Anterior cingulate cortex (tissue), 58 donors: ENCODE data around the gene ZNF444.

Experiments
- DNase-seq, 58 donors: peaks; one replicate each; lab custom pipeline; 2025; lab: John Stamatoyannopoulos, UW

The ZNF444 gene

DNA sequence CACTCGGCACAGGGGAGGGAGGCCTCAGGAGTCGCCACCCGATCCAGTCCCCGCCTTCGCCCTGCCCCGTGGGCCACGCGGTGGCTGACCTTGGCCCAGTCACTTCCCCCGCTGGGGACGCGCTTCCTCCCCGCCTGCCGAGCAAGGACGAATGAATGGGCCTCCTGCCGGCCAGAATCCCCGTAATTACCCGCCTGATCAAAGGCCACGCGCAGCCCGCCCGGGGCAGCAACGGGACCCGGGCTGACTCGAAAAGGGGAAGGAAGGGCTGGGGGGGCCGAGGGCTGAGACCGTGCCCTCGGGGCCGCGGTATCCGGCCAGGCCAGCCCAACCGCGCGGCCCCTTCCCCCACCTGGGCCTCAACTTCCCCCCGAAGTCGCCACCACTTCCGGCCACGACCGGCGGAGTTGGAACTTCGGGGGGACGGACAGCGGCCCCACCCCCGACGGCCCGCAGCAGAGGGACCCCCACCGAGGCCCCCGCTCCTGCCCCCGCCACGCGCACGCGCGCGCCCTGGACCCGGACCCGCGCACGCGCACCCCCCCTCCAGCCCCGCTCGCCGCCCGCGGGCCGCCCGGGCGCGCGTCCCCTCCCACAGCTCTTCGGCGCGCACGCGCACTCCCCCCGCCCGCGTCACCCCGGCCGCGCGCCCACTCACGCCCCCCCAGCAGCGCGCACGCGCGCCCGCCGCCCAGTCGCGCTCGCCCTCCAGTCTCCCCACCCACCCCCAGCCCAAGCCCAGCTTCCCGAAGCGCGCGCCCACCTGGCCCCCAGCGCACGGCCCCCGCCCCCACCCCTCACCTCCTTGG, 20.5 kb upstream of the ZNF444 start:
- peak in 50 of 58 donors; percentile 10 to 87 (median 71) for DNase-seq

DNA sequence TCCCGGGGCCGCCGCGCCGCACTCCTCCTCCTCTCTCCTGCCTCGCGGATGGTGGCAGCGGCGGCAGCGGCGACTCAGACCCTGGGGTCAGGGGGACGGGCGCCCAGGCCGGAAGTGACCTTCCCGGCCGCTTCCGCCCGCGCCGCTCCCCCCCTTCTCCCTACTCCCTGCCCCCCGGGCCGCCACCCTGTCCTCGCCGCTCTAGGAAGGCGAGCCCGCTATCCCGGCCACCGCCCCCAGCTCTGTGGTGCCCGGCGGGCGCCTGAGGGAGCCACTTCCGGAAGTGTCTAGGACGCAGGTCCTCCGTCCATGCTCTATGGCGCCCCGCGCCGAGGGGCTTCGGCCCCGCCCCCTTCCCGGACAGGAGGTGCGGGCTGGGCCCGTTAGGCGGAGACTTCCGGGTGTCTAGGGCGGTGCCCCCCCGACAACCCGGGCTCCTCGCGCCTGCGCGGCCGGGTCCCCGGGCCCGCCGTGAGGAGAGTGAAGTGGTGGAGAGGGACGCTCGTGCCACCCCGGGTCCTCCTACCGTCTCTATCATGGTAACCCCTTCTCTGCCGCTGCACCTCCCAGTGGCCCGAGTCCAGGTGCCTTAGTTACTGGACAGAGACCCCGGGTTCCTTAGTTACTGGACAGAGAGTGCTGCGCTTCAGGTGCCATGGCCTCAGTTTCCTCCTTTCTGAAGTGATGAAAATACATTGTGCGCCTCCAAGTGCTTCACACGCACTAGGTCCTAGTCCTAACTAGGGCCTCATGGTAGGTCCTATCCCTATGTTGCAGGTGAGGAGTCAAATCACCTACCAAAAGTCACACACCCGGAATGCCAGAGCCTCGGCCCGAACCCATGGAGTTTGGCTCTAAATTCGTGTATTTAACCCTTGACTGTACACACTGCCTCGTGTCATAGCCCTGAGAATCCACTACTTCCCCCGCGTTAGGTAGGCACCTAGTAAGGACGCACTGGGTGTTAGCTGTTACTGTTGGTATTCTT, 19.6 kb upstream of the ZNF444 start, which contains the start of gene ZNF787:
Gene ZNF787 (minus strand): TSS at position 116 of the 988 bp plus-strand sequence. CDS start 18,078 bp downstream, outside the sequence.
- peak; percentile 67 to 99 (median 98) for DNase-seq

DNA sequence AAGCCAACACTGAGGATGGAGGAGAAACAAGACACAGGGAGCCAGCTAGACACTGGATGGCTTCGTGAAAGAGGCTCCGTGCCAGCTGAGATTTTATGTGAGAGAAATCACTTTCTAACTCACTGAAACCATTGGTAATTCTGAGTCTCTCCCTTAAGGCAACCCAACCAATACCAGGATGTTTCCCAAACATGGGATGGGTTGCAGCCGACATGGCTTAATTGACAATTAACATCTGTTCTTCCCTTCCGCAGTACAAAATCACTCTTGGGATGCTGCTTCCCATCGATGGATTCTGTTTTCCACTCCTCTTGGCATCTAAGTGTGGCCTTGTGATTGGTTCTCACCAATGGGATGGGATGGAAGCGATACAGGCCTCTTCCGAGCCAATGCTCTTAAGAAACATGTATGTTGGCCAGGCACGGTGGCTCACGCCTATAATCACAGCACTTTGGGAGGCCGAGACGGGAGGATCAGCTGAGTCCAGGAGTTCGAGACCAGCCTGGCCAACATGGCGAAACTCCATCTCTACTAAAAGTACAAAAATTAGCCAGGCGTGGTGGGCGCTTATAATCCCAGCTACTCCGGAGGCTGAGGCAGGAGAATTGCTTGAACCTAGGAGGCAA, 17.7 kb upstream of the ZNF444 start:
- no peak for DNase-seq

DNA sequence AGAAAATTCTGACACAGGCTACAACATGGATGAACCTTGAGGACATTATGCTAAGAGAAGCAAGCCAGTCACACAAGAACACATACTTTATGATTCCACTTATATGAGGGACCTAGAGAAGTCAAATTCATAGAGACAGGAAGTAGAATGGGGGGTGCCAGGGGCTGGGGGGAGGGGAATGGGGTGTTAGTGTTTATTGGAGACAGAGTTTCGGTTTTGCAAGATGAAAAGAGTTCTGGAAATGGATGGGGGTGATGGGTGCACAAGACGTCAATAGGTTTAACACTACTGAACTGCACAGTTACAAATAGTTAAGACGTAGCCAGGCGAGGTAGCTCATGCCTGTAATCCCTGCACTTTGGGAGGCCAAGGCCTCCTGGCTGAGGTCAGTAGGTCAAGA, 16.5 kb upstream of the ZNF444 start:
- DNase-seq, result no peak

DNA sequence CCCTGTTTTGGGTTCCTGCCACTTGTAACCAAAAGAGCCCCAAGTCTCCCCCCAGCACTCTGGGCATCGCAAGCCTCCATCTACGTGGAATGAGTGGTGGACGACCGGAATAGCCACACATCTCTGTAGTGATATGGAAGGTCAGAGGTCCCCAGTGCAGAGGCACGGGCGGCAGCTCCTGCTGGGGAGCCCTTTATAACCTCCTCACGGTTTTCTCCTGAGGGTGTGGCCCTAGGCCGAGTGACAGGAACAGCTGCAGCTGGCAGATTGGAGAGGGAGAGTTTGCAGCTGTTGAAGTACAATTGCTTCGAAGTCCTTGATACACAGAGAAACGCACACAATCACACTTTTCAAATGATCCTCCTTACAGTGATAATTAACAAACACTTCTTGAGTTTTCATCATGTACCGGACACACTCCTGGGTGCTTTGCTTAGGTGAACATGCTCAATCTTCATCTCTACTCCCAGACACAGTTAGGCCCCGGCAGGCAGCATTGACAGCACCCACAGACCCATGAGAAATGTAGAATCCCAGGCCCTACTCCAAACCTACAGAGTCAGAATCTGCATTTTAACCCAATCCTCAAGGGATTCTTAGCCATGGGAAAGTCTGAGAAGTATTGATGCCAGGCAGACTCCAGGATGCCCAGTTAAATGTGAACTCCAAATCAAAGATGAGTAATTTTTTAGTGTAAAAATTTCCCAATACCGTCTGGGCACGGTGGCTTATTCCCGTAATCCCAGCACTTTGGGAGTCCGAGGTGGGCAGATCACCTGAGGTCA, 15.1 kb upstream of the ZNF444 start:
- DNase-seq, result no peak

DNA sequence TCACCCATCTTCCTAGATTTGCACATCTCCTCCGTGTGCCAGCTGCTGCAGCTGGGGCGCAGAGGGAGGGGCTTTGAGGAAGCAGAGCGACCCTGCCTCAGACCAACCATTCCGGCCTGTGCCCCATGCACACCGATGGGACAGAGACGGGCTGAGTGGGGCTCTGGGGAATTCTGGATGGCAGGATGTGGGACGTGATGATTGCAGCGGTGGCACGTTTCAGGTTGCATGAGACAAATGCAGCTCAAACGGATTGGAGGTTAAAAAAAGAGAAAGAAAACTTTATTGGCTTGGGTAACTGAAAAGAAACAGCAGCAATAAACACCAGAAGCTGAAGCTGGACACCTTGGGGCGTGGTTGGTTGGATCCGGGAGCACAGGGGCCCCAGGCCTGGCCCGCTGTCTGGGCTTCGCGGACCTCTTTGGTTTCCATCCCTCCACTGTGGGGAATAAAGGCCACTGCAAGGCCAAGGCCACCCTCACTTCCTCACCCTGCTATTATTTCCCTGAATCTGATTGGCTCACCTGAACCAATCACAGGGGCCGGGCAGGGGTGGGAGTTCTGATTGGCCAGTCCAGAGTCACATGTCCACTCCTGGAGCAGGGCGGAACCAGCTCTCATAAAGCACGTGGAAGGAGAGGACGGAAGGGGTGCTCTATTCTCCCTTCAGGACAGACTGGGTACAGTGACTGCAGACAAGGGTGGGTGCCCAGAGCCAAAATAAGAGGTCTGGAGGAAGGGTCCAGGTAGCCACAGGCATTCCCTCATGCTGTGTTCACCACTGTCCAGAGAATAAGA, 13.9 kb upstream of the ZNF444 start:
- DNase-seq, result no peak

DNA sequence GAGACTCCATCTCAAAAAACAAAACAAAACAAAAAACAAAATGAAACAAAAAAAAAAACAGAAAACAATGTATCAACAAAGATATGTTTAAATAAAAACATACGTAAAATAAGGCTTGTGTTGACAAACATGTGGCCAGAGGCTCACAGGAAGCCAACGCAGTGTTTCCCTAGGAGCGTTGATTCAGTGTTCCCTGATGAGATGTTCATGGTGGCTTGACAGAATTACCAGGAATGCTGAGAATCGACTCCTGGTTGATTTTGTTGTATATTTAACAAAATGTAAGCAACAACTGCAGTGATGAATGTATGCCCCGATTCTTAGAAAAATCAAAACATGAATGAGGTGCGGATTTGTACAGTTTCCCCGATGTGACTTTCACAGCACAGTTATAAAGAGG, 11.1 kb upstream of the ZNF444 start:
- DNase-seq, result no peak

DNA sequence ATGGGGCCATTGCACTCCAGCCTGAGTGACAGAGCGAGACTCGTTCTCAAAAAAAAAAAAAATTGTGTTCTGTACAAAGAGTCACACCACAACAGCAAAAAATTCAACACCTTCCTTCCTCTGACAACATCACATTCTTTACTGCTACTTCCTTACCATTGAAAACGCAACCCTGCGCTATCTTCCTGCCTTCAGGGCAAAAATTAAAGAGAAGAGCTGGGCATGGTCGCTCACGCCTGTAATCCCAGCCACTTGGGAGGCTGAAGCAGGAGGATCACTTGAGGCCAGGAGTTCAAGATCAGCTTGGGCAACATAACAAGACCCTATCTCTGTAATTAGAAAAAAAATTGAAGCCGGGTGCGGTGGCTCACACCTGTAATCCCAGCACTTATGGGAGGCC, 9.4 kb upstream of the ZNF444 start:
- DNase-seq, result no peak

DNA sequence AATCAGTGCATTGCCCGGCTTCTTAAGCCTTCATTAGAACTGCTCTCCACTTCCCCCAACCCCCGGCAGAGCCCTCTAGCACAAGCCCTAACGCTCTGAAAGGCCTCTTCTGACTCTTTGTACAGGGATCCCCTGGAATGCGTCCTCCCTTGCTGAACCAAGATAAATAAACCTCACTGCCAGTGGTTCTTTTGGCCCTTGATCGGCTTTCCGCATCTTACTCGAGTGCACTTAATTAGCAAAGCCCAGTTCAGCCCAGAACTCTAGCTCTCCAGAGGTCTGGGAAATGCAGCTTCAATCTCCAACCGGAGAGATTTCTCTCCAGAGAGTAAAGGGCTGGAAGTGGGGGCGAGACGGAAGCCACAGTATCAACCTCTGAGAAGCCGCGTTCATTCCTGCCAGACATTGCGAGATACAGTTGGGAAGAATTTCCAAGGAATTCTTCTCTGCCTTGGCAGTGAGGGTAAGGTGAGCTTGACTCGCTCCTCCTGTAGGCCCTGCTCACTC, 8.7 kb upstream of the ZNF444 start:
- DNase-seq, result peak in 2 of 58 donors; percentile 10 to 20

DNA sequence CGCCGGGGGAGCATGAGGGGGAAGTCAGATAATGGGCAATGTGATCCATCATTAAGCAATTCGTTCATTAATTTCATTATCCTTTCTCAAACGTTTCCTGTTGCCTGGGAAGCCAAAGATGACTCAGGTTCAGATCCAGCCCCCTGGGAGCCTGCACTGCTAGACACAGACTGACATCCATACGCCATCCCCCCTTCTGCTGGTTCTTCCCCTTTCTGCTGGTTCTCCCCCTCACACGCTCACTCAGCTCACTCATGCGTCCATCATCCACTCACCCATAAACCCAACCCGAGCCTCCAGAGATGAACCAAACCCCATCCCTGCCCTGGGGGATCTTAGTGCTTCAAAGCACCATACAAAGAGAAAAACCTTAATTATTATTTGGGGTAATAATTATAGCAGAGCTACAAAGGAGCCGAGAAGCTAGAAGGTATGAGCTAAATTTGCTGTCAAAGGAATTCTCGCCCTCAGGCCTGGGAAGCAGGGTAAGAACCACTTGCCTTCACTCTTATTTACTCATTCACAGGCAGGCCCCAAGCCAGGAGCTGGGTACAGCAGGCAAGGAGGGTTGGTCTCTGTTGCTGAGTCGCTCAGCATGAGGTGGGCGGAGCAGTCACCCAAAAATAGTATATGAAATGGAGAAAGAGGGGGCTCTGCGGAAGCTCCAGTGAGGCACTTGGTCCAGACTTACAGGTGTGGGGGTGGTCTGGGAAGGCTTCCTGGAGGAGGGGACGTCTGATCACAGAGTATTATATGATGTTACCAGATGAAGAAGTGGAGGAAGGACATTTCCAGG, 7.0 kb upstream of the ZNF444 start:
- peak in 2 of 58 donors; percentile 10 to 21 for DNase-seq

DNA sequence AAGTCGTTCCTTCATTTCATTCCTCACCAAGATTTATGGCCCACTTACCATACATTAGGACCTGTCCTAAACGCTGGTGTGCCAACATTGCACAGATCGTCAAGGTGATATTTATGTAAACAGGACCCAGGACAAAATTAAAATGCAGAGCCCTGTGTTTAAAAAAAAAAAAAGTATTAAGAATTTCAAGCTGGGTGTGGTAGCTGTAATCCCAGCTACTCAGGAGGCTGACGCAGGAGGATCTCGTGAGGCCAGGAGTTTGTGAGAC, 6.5 kb upstream of the ZNF444 start:
- DNase-seq, result no peak

DNA sequence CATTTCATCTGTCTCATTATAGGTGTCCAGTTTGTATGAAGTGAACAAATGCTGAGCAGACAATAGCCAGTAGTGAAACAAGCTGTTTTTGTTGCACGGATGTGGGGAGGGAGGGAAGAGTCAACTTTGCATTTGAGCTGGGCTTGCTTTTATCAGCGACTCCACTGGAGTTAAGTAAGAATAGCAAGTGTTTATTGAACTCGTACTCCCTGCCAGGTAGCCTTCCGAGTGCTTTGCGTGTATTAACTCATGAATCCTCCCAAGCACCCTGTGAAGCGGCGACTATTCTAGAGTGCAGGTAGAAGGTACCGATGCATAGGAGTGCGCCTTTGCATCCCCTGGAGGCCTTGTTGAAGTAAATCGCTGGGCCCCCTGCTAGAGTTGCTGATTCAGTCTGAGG, 4.7 kb upstream of the ZNF444 start:
- DNase-seq, result no peak

DNA sequence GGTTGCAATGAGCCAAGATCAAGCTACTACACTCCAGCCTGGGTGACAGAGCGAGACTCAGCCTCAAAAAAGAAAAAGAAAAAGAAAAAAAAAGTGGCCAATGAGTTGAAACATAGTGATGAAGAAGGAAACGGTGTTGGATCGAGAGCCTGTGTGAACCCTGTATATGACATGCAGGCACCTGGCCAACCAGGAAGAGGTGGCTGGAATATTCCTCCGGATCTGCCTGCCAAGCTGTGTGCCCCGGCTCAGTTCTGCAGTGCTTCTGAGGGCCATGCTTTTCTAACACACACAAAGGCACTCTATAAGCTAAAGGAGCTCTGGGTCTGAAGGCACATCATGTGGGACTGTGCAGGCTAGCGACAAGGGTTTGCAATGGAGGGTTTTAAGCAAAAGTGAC, 3.7 kb upstream of the ZNF444 start:
- DNase-seq, result no peak

DNA sequence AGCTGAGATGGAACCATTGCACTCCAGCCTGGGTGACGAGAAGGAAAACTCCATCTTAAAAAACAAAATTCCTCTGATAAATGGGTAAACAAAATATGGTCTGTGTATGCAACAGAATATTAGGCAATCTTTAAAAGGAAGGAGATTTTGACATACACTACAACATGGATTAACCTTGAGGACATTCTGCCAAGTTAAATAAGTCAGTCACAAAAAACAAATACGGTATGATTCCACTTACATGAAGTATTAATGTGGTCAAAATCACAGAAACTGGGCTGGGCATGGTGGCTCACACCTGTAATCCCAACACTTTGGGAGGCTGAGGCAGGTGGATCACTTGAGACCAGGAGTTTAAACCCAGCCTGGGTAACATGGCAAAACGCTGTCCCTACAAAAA, 3.0 kb upstream of the ZNF444 start:
- no peak for DNase-seq

DNA sequence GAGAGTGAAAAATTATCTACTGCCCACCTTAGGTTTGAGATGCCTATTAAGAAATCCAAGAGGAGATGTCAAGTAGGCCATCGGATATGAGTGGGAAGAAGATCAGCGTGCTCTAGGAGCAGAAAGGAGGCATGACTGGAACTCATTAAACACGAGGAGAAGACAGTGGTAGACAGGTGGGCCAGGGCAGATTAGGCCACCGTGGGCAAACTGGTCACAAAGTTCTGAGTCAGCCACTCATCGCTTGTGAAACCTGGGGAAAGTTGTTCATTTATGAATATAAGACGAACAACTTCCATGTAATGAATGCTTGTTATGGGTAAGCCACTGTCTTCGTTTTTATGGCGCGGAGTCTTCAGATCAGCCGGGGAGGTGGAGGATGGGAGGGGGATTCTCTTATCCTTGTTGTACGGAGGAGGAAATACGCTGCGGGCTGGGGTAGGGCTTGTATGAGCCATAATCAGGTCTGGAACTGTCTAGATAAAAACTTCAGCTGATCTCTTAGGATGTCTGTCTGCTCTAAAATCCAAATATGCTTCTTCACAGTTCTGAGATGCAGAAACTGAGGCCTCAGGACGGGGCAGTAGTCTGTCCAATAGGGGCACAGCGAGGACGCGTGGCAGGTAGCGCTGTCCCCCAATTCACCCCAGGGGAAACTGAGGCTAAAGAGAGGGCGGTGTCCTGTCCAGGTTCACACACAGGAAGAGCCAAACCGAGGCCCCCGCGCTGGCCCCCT, 1.1 kb upstream of the ZNF444 start:
- no peak for DNase-seq

DNA sequence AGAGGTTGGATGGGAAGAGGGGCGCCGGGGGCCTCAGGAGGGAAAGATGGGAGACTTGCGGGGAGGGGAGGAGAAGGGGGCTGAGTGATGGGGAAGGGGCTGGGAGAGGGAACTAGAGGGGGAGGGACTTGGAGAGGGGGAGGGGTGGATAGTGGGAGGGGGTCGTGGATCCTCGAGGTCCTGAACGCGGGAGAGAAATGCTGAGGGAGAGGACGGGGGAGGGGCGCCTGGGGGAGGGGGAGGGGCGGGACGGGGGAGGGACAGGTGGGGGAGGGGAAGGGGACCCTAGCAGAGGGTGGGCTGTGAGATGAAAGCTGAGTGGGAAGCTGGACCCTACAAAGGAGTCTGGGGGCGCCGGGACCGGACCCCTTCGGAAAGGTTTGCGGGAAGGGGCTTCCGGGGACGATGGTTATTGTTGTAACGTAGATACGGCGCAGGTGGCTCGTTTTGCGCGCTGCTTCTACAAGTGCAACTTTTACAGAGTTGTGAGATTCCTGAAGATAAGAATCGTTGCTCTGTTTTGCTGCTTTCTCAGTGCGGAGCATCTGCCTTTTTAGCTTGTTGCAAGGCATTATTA, 418 bp downstream of the ZNF444 start:
- DNase-seq, result peak in 2 of 58 donors; percentile 11 to 12

DNA sequence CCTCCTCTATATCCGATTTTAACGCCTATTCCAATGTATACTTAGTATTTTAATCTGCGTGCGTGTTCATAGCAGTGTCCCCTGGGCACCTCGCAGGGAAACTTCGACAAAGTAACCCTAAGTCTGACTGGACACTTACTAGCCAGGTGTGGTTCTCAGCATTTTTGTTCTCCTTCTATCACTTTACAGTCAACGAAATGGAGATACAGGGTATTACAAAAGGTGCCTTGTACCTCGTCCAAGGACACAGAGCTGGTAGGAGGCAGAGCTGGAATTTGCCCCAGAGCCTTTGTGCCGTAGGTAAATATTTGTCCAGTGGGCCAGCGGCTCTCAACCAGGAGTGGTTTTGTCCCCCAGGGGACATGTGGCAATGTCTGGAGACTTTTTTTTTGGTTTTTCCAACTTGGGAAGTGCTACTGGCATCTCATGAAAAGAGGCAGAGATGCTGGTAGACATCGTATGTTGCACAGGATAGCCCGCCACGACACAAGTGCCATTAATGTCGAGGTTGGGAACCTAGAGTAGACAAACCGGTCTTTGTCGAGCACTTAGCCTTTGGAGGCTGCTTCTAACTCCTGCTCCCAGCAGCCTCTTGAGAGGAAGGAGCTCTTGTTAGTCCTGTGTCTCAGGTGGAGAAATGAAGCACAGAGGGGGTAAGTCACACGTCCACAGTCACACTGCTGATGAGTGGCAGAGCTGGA, 1.1 kb downstream of the ZNF444 start:
- DNase-seq, result no peak
